ENCODE results near the gene HSPA1A. TPM values are rescaled to one million over a fixed set of nuclear protein-coding genes. Genes with fewer than 3 reads are reported as not detected.

Gene HSPA1A
- total and polyA plus RNA-seq, 9 of the 15 experiments (the other 6 are each of a cell fraction or from before 2014, with no cell fraction given), result 2.2 to 273 (median 107) TPM

DNA sequence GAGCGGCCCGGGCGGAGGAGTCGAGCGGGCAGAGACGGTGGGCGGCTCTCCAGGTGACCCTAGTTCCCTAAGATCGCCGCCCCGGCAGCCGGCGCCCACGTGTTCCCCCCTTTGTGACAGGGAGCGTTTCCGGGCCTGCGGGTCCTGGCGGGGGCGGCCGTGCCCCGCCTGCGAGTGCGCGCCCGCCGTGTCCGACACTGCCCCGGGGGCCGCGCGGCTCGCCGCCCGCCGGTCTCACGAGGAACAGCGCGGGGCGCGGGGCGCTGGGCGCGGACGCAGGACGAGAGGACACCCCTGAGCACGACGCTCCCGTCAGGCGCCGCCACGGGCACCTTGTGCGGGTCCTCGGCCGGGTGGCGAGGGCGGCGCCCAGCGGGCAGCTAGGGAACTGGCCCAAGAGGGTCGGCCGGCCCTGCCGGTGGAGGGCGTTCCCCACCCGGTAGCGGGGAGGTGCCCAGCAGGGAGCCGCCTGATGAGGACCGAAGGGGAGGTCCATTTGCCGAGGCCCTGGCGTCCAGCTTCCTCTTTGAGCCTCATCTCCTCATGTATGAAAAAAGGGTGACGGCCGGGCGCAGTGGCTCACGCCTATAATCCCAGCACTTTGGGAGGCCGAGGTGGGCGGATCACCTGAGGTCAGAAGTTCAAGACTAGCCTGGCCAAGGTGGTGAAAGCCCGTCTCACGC is 19.6 kb upstream of the HSPA1A start, which contains the start of gene VARS1 (continued):
- TF ChIP-seq, protein P1, sequence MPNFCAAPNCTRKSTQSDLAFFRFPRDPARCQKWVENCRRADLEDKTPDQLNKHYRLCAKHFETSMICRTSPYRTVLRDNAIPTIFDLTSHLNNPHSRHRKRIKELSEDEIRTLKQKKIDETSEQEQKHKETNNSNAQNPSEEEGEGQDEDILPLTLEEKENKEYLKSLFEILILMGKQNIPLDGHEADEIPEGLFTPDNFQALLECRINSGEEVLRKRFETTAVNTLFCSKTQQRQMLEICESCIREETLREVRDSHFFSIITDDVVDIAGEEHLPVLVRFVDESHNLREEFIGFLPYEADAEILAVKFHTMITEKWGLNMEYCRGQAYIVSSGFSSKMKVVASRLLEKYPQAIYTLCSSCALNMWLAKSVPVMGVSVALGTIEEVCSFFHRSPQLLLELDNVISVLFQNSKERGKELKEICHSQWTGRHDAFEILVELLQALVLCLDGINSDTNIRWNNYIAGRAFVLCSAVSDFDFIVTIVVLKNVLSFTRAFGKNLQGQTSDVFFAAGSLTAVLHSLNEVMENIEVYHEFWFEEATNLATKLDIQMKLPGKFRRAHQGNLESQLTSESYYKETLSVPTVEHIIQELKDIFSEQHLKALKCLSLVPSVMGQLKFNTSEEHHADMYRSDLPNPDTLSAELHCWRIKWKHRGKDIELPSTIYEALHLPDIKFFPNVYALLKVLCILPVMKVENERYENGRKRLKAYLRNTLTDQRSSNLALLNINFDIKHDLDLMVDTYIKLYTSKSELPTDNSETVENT (CRISPR knock-in tag; IDR thresholded peaks at IDR 0.05), result peak; percentile 97
- TF ChIP-seq PRPF4 (IDR thresholded peaks at IDR 0.05; ENCODE audit: insufficient read depth, low read depth, low read length, poor library complexity, severe bottlenecking), result no peak
- no peak for TF ChIP-seq ZNF586 (CRISPR knock-in tag; conservative IDR thresholded peaks at IDR 0.05)
- TF ChIP-seq HMG20A (CRISPR knock-in tag; conservative IDR thresholded peaks at IDR 0.05), result no peak
- TF ChIP-seq SUPT5H (IDR thresholded peaks at IDR 0.05), result no peak; the same call in 1 of the 2 replicates
- TF ChIP-seq, protein P2, sequence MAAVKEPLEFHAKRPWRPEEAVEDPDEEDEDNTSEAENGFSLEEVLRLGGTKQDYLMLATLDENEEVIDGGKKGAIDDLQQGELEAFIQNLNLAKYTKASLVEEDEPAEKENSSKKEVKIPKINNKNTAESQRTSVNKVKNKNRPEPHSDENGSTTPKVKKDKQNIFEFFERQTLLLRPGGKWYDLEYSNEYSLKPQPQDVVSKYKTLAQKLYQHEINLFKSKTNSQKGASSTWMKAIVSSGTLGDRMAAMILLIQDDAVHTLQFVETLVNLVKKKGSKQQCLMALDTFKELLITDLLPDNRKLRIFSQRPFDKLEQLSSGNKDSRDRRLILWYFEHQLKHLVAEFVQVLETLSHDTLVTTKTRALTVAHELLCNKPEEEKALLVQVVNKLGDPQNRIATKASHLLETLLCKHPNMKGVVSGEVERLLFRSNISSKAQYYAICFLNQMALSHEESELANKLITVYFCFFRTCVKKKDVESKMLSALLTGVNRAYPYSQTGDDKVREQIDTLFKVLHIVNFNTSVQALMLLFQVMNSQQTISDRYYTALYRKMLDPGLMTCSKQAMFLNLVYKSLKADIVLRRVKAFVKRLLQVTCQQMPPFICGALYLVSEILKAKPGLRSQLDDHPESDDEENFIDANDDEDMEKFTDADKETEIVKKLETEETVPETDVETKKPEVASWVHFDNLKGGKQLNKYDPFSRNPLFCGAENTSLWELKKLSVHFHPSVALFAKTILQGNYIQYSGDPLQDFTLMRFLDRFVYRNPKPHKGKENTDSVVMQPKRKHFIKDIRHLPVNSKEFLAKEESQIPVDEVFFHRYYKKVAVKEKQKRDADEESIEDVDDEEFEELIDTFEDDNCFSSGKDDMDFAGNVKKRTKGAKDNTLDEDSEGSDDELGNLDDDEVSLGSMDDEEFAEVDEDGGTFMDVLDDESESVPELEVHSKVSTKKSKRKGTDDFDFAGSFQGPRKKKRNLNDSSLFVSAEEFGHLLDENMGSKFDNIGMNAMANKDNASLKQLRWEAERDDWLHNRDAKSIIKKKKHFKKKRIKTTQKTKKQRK (IDR thresholded peaks at IDR 0.05; ENCODE audit: borderline replicate concordance, low read depth, low read length), result no peak
- TF ChIP-seq, protein P3, sequence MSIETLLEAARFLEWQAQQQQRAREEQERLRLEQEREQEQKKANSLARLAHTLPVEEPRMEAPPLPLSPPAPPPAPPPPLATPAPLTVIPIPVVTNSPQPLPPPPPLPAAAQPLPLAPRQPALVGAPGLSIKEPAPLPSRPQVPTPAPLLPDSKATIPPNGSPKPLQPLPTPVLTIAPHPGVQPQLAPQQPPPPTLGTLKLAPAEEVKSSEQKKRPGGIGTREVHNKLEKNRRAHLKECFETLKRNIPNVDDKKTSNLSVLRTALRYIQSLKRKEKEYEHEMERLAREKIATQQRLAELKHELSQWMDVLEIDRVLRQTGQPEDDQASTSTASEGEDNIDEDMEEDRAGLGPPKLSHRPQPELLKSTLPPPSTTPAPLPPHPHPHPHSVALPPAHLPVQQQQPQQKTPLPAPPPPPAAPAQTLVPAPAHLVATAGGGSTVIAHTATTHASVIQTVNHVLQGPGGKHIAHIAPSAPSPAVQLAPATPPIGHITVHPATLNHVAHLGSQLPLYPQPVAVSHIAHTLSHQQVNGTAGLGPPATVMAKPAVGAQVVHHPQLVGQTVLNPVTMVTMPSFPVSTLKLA (conservative IDR thresholded peaks at IDR 0.05), result peak; percentile 99 to 100; a peak in 3 of 4 replicates
- TF ChIP-seq NFYB (IDR thresholded peaks at IDR 0.05; ENCODE audit: extremely low read depth, insufficient read length), result peak; percentile 1
- no peak for TF ChIP-seq KAT8 (IDR thresholded peaks at IDR 0.05; ENCODE audit: low read depth)
- TF ChIP-seq ZNF133 (CRISPR knock-in tag; IDR thresholded peaks at IDR 0.05), result no peak
- TF ChIP-seq PML (IDR thresholded peaks at IDR 0.05; ENCODE audit: low read length), result peak; percentile 20
- peak; percentile 99 for TF ChIP-seq KLF1 (tag; IDR thresholded peaks at IDR 0.05)
- no peak for TF ChIP-seq PCBP2 (IDR thresholded peaks at IDR 0.05; ENCODE audit: low read depth, low read length, poor library complexity, severe bottlenecking)
- peak; percentile 95 for TF ChIP-seq ATF7 (IDR thresholded peaks at IDR 0.05)
- peak; percentile 92 for TF ChIP-seq POLR2G (IDR thresholded peaks at IDR 0.05; ENCODE audit: low read depth, low read length)
- peak; percentile 87; the same call in 1 of the 2 replicates for TF ChIP-seq HSF4 (CRISPR knock-in tag; IDR thresholded peaks at IDR 0.05; ENCODE audit: borderline replicate concordance)
- no peak for TF ChIP-seq SMAD2 (IDR thresholded peaks at IDR 0.05; ENCODE audit: low read depth, low read length)
- no peak for TF ChIP-seq TCFL5 (CRISPR knock-in tag; conservative IDR thresholded peaks at IDR 0.05)
- peak; percentile 79 for TF ChIP-seq NFIC (IDR thresholded peaks at IDR 0.05)
- no peak for TF ChIP-seq RBM15 (IDR thresholded peaks at IDR 0.05; ENCODE audit: insufficient read depth, low read length)
- peak; percentile 61; the same call in 1 of the 2 replicates for TF ChIP-seq CBX5 (IDR thresholded peaks at IDR 0.05; ENCODE audit: borderline replicate concordance, low read depth)
- no peak; the same call in 1 of the 2 replicates for TF ChIP-seq MIER1 (IDR thresholded peaks at IDR 0.05; ENCODE audit: low read depth)
